A549 (cell line): Measurements from ENCODE around the gene MAGT1. TPM values are rescaled to one million over a fixed set of nuclear protein-coding genes. Genes with fewer than 3 reads are reported as not detected.
"Not testable (repeated sequence)": the region's sequence is repeated elsewhere in the genome, so short reads cannot be mapped to it uniquely, and the experiment has no call there.

Source experiments
- ATAC-seq, 2 experiments: fragments of 200-7000 bp in 1 of 2; fragments of >200 bp in 1 of 2; cut with Nextera tagmentation in 1 of 2; cut with Tn5 transposase in 1 of 2; 3 replicates each; pipeline versions ENCODE4 v1.8.0 to v1.9.1; 2018 to 2020; ENCODE audit warnings: mild to moderate bottlenecking in 1 of 2, moderate library complexity in 1 of 2
- CTCF ChIA-PET: fragments of 300-600 bp; sonication (Branson Sonifier 250); formaldehyde crosslinking; extraction: SDS; loops from one replicate; lab custom pipeline; 2021; ENCODE audit warnings: antibody characterized with exemption, inconsistent platforms; lab: Yijun Ruan, JAX
- POLR2A ChIA-PET: fragments of 350-600 bp; formaldehyde crosslinking; extraction: SDS; loops from one replicate; lab custom pipeline; 2021; ENCODE audit warnings: antibody characterized with exemption, inconsistent platforms; lab: Yijun Ruan, JAX
- DNase-seq, 2 experiments: peaks; one replicate each; pipeline versions ENCODE4 v3.0.0 to v3.0.0-alpha.2; 2011 to 2016; ENCODE audit warnings: low read depth in 1 of 2, low spot score in 1 of 2
- FAIRE-seq: peaks from 2 replicates; lab custom pipeline; 2011; peaks lifted over from hg19 to GRCh38; lab: Jason Lieb, UNC
- H3K27ac ChIP-seq, 2 experiments: fragments of >200 bp; sonication (Bioruptor Twin); formaldehyde crosslinking; 3 replicates each; pipeline ENCODE4 v1.5.1; 2016 to 2017
- H3K4me1 ChIP-seq: fragments of >200 bp; sonication (Bioruptor Twin); formaldehyde crosslinking; 3 replicates; pipeline ENCODE4 v1.6.1; 2016
- H3K4me2 ChIP-seq: fragments of >200 bp; sonication (Bioruptor Twin); formaldehyde crosslinking; 3 replicates; pipeline ENCODE4 v1.6.1; 2016
- H3K4me3 ChIP-seq: fragments of >200 bp; sonication (Bioruptor Twin); formaldehyde crosslinking; 3 replicates; pipeline ENCODE4 v1.5.1; 2016
- H3K9me3 ChIP-seq: fragments of >200 bp; sonication (Bioruptor Twin); formaldehyde crosslinking; 3 replicates; pipeline ENCODE4 v1.6.1; 2016
- CEBPB ChIP-seq, 2 experiments: fragments of >200 bp in 1 of 2; sonication (Bioruptor Twin) in 1 of 2; formaldehyde crosslinking in 1 of 2; IDR thresholded peaks; 2 replicates each; pipeline ENCODE4 v1.6.1; 2012 to 2016
- CHD2 ChIP-seq: fragments of 150-350 bp; IDR thresholded peaks from 2 replicates; pipeline ENCODE4 v1.6.1; 2014; ENCODE audit warnings: low read length; ENCODE audit not compliant: partially characterized antibody
- EHMT2 ChIP-seq: fragments of 200-600 bp; sonication (generic); IDR thresholded peaks from 2 replicates; pipeline ENCODE4 v1.6.1; 2016; ENCODE audit warnings: antibody characterized with exemption, low read depth, mild to moderate bottlenecking, moderate library complexity
- ESRRA ChIP-seq: fragments of 150-350 bp; IDR thresholded peaks from 2 replicates; pipeline ENCODE4 v1.6.1; 2014; ENCODE audit warnings: mild to moderate bottlenecking, low read length, borderline replicate concordance
- GATA3 ChIP-seq: IDR thresholded peaks from 2 replicates; pipeline ENCODE4 v1.6.1; 2012; ENCODE audit warnings: borderline replicate concordance
- HOXA7 ChIP-seq: fragments of 250-450 bp; sonication (Bioruptor Pico); IDR thresholded peaks from 2 replicates; pipeline ENCODE4 v1.5.0; 2020; ENCODE audit warnings: mild to moderate bottlenecking, moderate library complexity
- JUN ChIP-seq, 2 experiments: fragments of >200 bp; sonication (Bioruptor Twin); formaldehyde crosslinking; IDR thresholded peaks; 2 replicates in 1 of 2; 3 replicates in 1 of 2; pipeline ENCODE4 v1.6.1; 2016 to 2017
- KDM5A ChIP-seq: fragments of 200-600 bp; sonication (generic); IDR thresholded peaks from 2 replicates; pipeline ENCODE4 v1.6.1; 2016; ENCODE audit warnings: antibody characterized with exemption, mild to moderate bottlenecking
- NPAS2 ChIP-seq: fragments of 250-450 bp; sonication (Bioruptor Pico); IDR thresholded peaks from 2 replicates; pipeline ENCODE4 v1.8.0; 2022; ENCODE audit warnings: mild to moderate bottlenecking, moderate library complexity, borderline replicate concordance
- PHF8 ChIP-seq: fragments of 200-600 bp; sonication (generic); IDR thresholded peaks from 2 replicates; pipeline ENCODE4 v1.6.1; 2016; ENCODE audit warnings: low read depth, mild to moderate bottlenecking, antibody characterized with exemption, moderate library complexity, borderline replicate concordance
- POLR2A ChIP-seq: IDR thresholded peaks from 2 replicates; pipeline ENCODE4 v1.6.1; 2012; ENCODE audit warnings: mild to moderate bottlenecking, low read length
- RFX5 ChIP-seq: fragments of 450-650 bp; IDR thresholded peaks from 2 replicates; pipeline ENCODE4 v1.7.1; 2014; ENCODE audit warnings: antibody characterized with exemption, mild to moderate bottlenecking, moderate library complexity
- SMC3 ChIP-seq: fragments of >200 bp; sonication (Bioruptor Twin); formaldehyde crosslinking; IDR thresholded peaks from 3 replicates; pipeline ENCODE4 v1.6.1; 2018; ENCODE audit warnings: inconsistent platforms
- SREBF2 ChIP-seq: fragments of 450-650 bp; IDR thresholded peaks from 2 replicates; pipeline ENCODE4 v1.6.1; 2014; ENCODE audit warnings: mild to moderate bottlenecking, moderate library complexity
- WGBS: methylation state at CpG from one replicate; pipeline ENCODE4 v1.1.6; 2017; ENCODE audit errors: missing lambda C conversion rate; 5-methylcytosine and 5-hydroxymethylcytosine counted together
- polyA minus RNA-seq: library from RNA; depleted of rRNA, polyadenylated mRNA; stranded (reverse); fragments of >200 nt; gene quantifications from 2 replicates; pipeline ENCODE4 v1.2.3, GENCODE V29; 2011; rRNA and poly(A)+ RNA removed
- polyA plus RNA-seq, 4 experiments: library from polyadenylated mRNA; depleted of rRNA in 3 of 4; stranded (reverse); fragments of >200 nt; fragmentation: RNase III in 1 of 4; extraction: RNeasy Plus Mini Kit Qiagen cat#74134 plus additional on column Dnase treatment in 1 of 4; gene quantifications; 2 replicates in 3 of 4; 3 replicates in 1 of 4; pipeline ENCODE4 v1.2.3, GENCODE V29; 2011 to 2017
- TF ChIP-seq, protein P1 (sequence below): fragments of >200 bp; sonication (Bioruptor Twin); formaldehyde crosslinking; IDR thresholded peaks from 3 replicates; pipeline ENCODE4 v1.6.1; 2016

MAGT1 gene
- 81.6 and 86.4 TPM in 2 replicates for polyA plus RNA-seq (2011; rRNA removed)
- 17.2 and 17.9 TPM in 2 replicates for polyA plus RNA-seq (2012; cell fraction: cytosol; rRNA removed)
- polyA plus RNA-seq (2012; cell fraction: nucleus; rRNA removed), result 10.0 and 17.2 TPM in 2 replicates
- polyA plus RNA-seq (2017; fragmentation: RNase III; extraction: RNeasy Plus Mini Kit Qiagen cat#74134 plus additional on column Dnase treatment), result 39.5 to 44.7 TPM (median 44.3 TPM) in 3 replicates
- polyA minus RNA-seq, result 64.6 and 82.8 TPM in 2 replicates

DNA sequence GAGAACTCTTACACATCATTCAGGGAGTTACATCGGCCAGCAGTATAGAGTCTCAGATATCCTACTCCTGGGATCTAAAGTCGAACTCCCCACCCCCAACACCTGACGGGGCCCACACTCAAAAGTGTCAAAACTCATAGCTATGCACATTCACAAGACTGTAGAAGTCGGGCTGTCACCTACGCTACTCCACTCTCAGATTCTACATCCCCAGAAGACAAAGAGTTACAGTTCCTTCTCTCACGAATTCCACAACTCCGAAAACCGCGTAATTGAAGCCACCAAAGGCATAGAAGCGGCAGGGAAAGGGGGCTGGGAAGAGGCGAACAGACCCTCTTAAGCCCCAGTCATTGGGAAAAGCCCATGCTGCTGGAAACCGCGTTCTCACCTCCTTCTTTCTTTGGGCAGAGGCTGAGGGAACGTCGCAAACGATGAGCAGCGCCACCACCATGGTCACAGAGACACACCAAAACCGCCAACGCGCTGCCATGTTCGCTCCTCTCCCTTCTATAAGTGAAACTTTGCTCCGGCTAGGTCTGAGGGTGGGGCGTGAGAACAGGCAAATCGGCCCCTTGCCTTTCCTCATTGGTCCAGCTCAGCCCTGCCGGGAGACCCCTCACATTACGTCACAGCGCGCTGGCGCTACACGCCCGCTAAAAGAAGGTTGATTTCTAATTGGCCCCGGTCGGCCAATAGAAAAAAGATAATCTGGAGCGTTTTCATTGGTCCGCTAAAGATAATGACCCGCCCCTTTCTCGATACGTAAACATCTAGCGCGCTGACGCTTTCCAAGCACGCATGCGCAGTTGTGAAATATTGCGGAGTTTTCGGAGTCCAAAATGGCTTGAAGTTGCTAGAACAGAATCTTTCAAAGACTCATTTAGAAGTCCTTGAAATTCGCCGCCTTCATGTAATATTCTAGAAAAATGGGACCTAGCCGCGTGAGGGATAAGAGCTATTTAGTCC, at the start of gene MAGT1:
Gene MAGT1 (minus strand): TSS at position 515 of the 966 bp plus-strand sequence. CDS start 25 bp downstream, at position 490.
- no peak for TF ChIP-seq SREBF2
- TF ChIP-seq NPAS2 (CRISPR knock-in tag), result no peak
- no peak for TF ChIP-seq EHMT2
- no peak for TF ChIP-seq GATA3
- peak; percentile 81 for TF ChIP-seq PHF8
- TF ChIP-seq ESRRA, result no peak
- TF ChIP-seq SMC3, result no peak
- peak; percentile 23 to 41; a peak in 3 of 5 replicates for TF ChIP-seq JUN (IDR thresholded peaks at IDR 0.05)
- TF ChIP-seq, protein P1, sequence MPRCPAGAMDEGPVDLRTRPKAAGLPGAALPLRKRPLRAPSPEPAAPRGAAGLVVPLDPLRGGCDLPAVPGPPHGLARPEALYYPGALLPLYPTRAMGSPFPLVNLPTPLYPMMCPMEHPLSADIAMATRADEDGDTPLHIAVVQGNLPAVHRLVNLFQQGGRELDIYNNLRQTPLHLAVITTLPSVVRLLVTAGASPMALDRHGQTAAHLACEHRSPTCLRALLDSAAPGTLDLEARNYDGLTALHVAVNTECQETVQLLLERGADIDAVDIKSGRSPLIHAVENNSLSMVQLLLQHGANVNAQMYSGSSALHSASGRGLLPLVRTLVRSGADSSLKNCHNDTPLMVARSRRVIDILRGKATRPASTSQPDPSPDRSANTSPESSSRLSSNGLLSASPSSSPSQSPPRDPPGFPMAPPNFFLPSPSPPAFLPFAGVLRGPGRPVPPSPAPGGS, result 0 out of 3 replicates have a peak, but pooled peaks have one; percentile 51
- peak; percentile 83; the same call in 1 of the 2 replicates for TF ChIP-seq RFX5
- peak; percentile 65; the same call in 1 of the 2 replicates for TF ChIP-seq KDM5A
- TF ChIP-seq CEBPB (IDR thresholded peaks at IDR 0.05), result peak in 1 of 2 experiments; percentile 59; a peak in 2 of 4 replicates
- TF ChIP-seq CHD2, result no peak
- peak; percentile 85 for TF ChIP-seq POLR2A
- FAIRE-seq (peak; percentile 92), DNase-seq (peak; percentile 84 to 97), ATAC-seq (peak; percentile 96 to 98)
- WGBS, result 1% methylated on average over 47 of the region's 49 CpGs
- ChIA-PET CTCF (interaction anchor here (1.6 to 3.3 kb wide), 2 partner anchors 130 to 135 kb away, joined by 3 to 11 read pairs; no protein-coding TSS in a partner anchor), POLR2A (interaction anchor here (0.6 to 1.2 kb wide), 3 partner anchors 10 to 244 kb away, joined by 3 to 9 read pairs (median 4); partner anchors contain the start of gene TAF9B)
- Histone ChIP-seq H3K27ac (peak within 1 kb of the TSS; percentile 83 to 95), H3K4me2 (peak within 1 kb of the TSS; percentile 74), H3K4me1 (0 out of 3 replicates have a peak, but pooled peaks cover 8% of the 10 kb centered on the region), H3K4me3 (peak within 1 kb of the TSS; percentile 77), H3K9me3 (no peaks in the 10 kb centered on the region)

DNA sequence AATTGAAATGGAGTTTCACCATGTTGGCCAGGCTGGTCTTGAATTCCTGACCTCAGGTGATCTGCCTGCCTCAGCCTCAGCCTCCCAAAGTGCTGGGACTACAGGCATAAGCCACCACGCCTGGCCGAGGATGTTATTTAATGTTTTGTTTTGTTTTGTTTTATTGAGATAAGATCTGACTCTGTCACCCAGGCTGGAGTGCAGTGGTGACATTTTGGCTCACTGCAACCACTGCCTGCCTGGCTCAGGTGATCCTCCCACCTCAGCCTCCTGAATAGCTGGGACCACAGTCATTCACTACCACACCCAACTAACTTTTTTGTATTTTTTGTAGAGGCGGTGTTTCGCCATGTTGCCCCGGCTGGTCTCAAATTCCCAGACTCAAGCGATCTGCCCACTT, 49.8 kb upstream of the MAGT1 start:
- DNase-seq, H3K9me3 ChIP-seq, H3K4me2 ChIP-seq, H3K4me3 ChIP-seq, FAIRE-seq, CTCF ChIA-PET, H3K27ac ChIP-seq, ATAC-seq, POLR2A ChIA-PET: not testable (repeated sequence)
- peaks cover 19% of the 10 kb centered on the region; the same call in 1 of the 3 replicates for H3K4me1 ChIP-seq
- 93% methylated on average over 6 of the region's 6 CpGs for WGBS

DNA sequence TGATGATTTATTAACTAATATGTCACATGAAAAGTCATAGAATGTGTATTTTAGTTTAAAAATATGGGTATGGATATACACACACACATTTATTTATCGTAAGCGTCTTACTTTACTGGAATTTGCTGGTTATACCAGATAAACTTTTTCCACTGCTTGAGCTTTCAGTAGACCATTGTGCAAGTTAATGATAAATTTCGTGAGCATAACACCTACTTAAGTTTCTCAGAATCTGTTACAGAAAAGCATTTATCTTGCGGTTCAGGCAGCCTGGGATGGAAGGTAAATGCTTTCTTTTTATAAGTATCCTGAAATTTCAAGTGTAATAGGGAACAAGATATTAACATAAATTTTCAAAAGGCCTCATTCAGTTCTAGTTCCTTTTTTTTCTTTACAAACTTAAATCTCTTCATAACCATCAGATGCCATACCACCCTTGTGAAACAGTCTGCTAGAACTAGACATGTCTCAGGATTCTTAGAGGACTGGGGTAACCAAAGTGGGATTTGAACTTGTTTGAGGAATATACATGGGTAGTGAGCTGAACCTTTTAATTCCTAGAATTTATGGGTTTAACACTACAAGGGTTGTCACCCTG, 42.9 kb upstream of the MAGT1 start:
- H3K4me3 ChIP-seq, result no peak overlapping the region
- CTCF ChIA-PET, result no interaction called here
- FAIRE-seq, result peak; percentile 78
- DNase-seq, result no peak
- TF ChIP-seq CEBPB (IDR thresholded peaks at IDR 0.05), result 0 out of 4 replicates have a peak, but pooled peaks of 1 of the 2 experiments have one; percentile 5
- no peak for TF ChIP-seq HOXA7 (CRISPR knock-in tag)
- peak overlapping the region; percentile 86 to 94 for H3K27ac ChIP-seq
- POLR2A ChIA-PET, result no interaction called here
- 81% methylated on average over 4 of the region's 4 CpGs for WGBS
- no peak for ATAC-seq
- peaks cover 48% of the 10 kb centered on the region for H3K4me1 ChIP-seq
- peak overlapping the region; percentile 93 for H3K4me2 ChIP-seq
- H3K9me3 ChIP-seq, result no peaks in the 10 kb centered on the region
